OCI-LY7 (cell line): ENCODE data around the gene CEP20. TPM values are rescaled to one million over a fixed set of nuclear protein-coding genes. Genes with fewer than 3 reads are reported as not detected.
A peak's percentile ranks its signal among the peaks of the same experiment; 100 is the strongest.
"Not testable (repeated sequence)": the region's sequence is repeated elsewhere in the genome, so short reads cannot be mapped to it uniquely, and the experiment has no call there.

Experiments used
- BruUV-seq: library from RNA; stranded (reverse); fragments of 400-500 nt; replicated peaks from 2 replicates; lab custom pipeline; 2021; lab: Mats Ljungman, UMichigan
- CTCF ChIA-PET: fragments of 300-600 bp; sonication (Branson Sonifier 250); formaldehyde crosslinking; loops from one replicate; lab custom pipeline; 2022; ENCODE audit warnings: antibody characterized with exemption; ENCODE audit not compliant: unreplicated experiment; lab: Charles Lee
- POLR2A ChIA-PET: fragments of 300-600 bp; sonication (Branson Sonifier 250); formaldehyde crosslinking; loops from one replicate; lab custom pipeline; 2022; ENCODE audit warnings: antibody characterized with exemption; lab: Charles Lee
- DNase-seq: peaks from one replicate; pipeline ENCODE4 v3.0.0-alpha.2; 2015; ENCODE audit warnings: low spot score
- H2AFZ ChIP-seq: fragments of 200-600 bp; sonication (generic), shearing (Covaris generic); 2 replicates; pipeline ENCODE4 v1.6.1; 2014; ENCODE audit warnings: mild to moderate bottlenecking, antibody characterized with exemption, low read length, moderate library complexity
- H3K27ac ChIP-seq: fragments of 200-600 bp; sonication (generic); 2 replicates; pipeline ENCODE4 v1.5.1; 2014; ENCODE audit warnings: mixed run types, low read depth, mild to moderate bottlenecking, moderate library complexity, low read length, inconsistent platforms; ENCODE audit not compliant: poor library complexity, severe bottlenecking
- H3K36me3 ChIP-seq: fragments of 200-600 bp; sonication (generic); 2 replicates; pipeline ENCODE4 v1.6.1; 2014; ENCODE audit warnings: mild to moderate bottlenecking, antibody characterized with exemption, low read length, moderate library complexity, mixed read lengths; ENCODE audit not compliant: insufficient read depth
- H3K4me1 ChIP-seq: fragments of 200-600 bp; sonication (generic); 2 replicates; pipeline ENCODE4 v1.5.1; 2014; ENCODE audit warnings: mild to moderate bottlenecking, low read length; ENCODE audit not compliant: insufficient read depth, poor library complexity, severe bottlenecking
- H3K4me2 ChIP-seq: fragments of 200-600 bp; sonication (generic); 2 replicates; pipeline ENCODE4 v1.6.1; 2014; ENCODE audit warnings: mild to moderate bottlenecking, low read length
- H3K4me3 ChIP-seq: fragments of 200-600 bp; sonication (generic); 2 replicates; pipeline ENCODE4 v1.5.1; 2014; ENCODE audit warnings: mild to moderate bottlenecking, low read depth, low read length; ENCODE audit not compliant: poor library complexity, severe bottlenecking
- H3K79me2 ChIP-seq: fragments of 200-600 bp; sonication (generic); 2 replicates; pipeline ENCODE4 v1.6.1; 2016; ENCODE audit warnings: low read depth, mild to moderate bottlenecking, low read length, moderate library complexity, mixed read lengths; ENCODE audit not compliant: insufficient read depth
- H3K9me2 ChIP-seq: fragments of 200-600 bp; sonication (generic); 2 replicates; pipeline ENCODE4 v1.6.1; 2016; ENCODE audit warnings: mild to moderate bottlenecking, low read length, mixed read lengths; ENCODE audit not compliant: insufficient read depth
- H3K9me3 ChIP-seq: fragments of 200-600 bp; sonication (generic); 2 replicates; pipeline ENCODE4 v1.6.1; 2014; ENCODE audit warnings: mild to moderate bottlenecking, mixed run types, low read length, mixed read lengths
- H4K20me1 ChIP-seq: fragments of 200-600 bp; sonication (generic); 2 replicates; pipeline ENCODE4 v1.6.1; 2014; ENCODE audit warnings: mild to moderate bottlenecking, antibody characterized with exemption, low read length, moderate library complexity, mixed read lengths; ENCODE audit not compliant: insufficient read depth
- EZH2phosphoT487 ChIP-seq: fragments of 200-600 bp; sonication (generic); IDR thresholded peaks from 2 replicates; pipeline ENCODE4 v1.6.1; 2018; ENCODE audit warnings: low read depth, borderline replicate concordance, mild to moderate bottlenecking, mixed run types, antibody characterized with exemption, low read length, moderate library complexity, mixed read lengths
- intact Hi-C: fragments of 100-400 bp; cut with micrococcal nuclease; formaldehyde crosslinking; loops from one replicate; pipeline ENCODE4 v1.10.0; 2022; ENCODE audit not compliant: unreplicated experiment
- total RNA-seq, 2 experiments: library from RNA; depleted of rRNA in 1 of 2; stranded (reverse); fragments of >200 nt in 1 of 2; shearing (Covaris generic) in 1 of 2; gene quantifications; 2 replicates each; pipeline ENCODE4 v1.2.3, GENCODE V29; 2014 to 2022
- TF ChIP-seq, protein P1 (sequence below): fragments of 200-600 bp; sonication (generic); conservative IDR thresholded peaks from 2 replicates; pipeline ENCODE4 v1.5.1; 2014; ENCODE audit warnings: mild to moderate bottlenecking, antibody characterized with exemption, low read length, moderate library complexity, mixed read lengths

The CEP20 gene
- total RNA-seq, 2 experiments from 2014 or later, result 36.6 to 62.8 TPM

DNA sequence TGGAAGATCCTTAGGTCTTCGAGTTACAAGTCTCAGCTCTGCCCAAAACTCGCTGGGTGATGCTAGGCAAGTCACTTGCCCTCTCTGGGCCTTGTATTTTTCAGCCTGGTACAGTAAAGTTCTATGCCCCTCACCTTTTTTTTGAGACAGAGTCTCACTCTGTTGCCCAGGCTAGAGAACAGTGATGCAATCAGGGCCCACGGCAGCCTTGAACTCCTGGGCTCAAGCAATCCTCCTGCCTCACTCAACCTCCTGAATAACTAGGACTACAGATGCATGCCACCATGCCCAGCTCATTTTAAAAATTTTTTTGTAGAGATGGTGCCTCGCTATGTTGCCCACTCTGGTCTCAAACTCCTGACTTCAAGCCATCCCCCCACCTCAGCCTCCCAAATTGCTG lies 35.4 kb downstream of the CEP20 start:
- Histone ChIP-seq H4K20me1 (no peaks in the 10 kb centered on the region), H2AFZ (no peak overlapping the region), H3K36me3 (no peaks in the 10 kb centered on the region), H3K9me2 (no peaks in the 10 kb centered on the region), H3K4me1 (peaks cover 67% of the 10 kb centered on the region), H3K4me3 (peak overlapping the region; percentile 11), H3K79me2 (peaks cover 14% of the 10 kb centered on the region), H3K9me3 (no peaks in the 10 kb centered on the region), H3K27ac (no peak overlapping the region), H3K4me2 (peak overlapping the region; percentile 96)
- ChIA-PET POLR2A (interaction anchor here (0.7 to 1.5 kb wide), 2 partner anchors 28 to 36 kb away, joined by 5 to 6 read pairs; partner anchors contain the start of gene CEP20), CTCF (no interaction called here)
- no TSS peak for BruUV-seq
- TF ChIP-seq EZH2phosphoT487, result no peak
- TF ChIP-seq, protein P1, sequence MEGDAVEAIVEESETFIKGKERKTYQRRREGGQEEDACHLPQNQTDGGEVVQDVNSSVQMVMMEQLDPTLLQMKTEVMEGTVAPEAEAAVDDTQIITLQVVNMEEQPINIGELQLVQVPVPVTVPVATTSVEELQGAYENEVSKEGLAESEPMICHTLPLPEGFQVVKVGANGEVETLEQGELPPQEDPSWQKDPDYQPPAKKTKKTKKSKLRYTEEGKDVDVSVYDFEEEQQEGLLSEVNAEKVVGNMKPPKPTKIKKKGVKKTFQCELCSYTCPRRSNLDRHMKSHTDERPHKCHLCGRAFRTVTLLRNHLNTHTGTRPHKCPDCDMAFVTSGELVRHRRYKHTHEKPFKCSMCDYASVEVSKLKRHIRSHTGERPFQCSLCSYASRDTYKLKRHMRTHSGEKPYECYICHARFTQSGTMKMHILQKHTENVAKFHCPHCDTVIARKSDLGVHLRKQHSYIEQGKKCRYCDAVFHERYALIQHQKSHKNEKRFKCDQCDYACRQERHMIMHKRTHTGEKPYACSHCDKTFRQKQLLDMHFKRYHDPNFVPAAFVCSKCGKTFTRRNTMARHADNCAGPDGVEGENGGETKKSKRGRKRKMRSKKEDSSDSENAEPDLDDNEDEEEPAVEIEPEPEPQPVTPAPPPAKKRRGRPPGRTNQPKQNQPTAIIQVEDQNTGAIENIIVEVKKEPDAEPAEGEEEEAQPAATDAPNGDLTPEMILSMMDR, result no peak
- DNase-seq, result no peak
- intact Hi-C loops, result no loop called here

DNA sequence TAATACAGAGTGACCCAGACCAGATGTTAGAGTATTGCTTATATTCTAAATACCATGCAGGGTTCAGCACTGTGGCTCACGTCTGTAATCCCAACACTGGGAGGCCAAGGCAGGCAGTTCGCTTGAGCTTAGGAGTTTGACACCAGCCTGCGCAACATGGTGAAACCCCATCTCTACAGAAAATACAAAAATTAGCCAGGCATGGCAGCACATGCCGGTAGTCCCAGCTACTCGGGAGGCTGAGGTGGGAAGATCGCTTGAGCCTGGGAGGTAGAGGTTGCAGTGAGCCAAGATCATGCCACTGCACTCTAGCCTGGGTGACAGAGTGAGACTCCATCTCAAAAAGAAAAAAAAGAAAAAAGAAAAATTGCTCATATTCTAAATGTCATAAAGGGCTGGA lies 37.8 kb downstream of the CEP20 start:
- H3K9me3 ChIP-seq, DNase-seq, CTCF ChIA-PET, H3K36me3 ChIP-seq, H3K4me2 ChIP-seq, H3K4me3 ChIP-seq, H2AFZ ChIP-seq, H3K27ac ChIP-seq, H3K9me2 ChIP-seq, BruUV-seq, H4K20me1 ChIP-seq, intact Hi-C loops: not testable (repeated sequence)
- Histone ChIP-seq H3K4me1 (peaks cover 43% of the 10 kb centered on the region), H3K79me2 (peaks cover 14% of the 10 kb centered on the region)
- POLR2A ChIA-PET, result interaction anchor here (0.6 kb wide), 1 partner anchor 255 kb away, joined by 4 read pairs; no protein-coding TSS in a partner anchor

DNA sequence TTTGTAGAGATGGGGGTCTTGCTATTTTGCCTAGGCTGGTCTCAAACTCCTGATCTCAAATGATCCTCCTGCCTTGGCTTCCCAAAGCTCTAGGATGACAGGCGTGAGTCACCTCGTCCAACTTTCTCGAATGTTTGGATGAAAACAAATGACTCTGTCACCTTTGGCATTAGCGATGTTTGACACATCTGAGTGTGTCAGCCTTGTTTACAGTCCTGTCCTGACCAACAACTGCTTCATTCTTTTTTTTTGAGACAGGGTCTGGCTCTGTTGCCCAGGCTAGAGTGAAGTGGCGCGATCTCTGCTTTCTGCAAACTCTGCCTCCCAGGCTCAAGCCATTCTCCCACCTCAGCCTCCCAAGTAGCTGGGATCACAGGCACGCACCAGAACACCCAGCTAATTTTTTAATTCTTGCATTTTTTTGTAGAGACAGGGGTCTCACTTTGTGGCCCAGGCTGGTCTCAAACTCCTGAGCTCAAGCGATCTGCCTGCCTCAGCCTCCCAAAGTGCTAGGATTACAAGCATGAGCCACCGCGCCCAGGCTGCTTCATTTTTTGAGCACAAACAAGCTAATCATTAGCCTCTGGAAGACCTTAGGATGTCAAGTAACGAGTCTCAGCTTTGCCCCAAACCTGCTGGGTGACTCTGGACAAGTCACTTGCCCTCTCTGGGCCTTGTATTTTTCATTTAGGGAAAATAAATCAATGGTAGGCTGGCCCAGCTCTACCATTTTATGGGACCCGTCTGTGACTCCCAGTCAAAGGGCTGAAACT lies 39.0 kb downstream of the CEP20 start:
- Histone ChIP-seq H3K9me2 (no peaks in the 10 kb centered on the region), H3K79me2 (peaks cover 7% of the 10 kb centered on the region), H2AFZ (no peak overlapping the region), H3K4me3 (no peak overlapping the region), H3K36me3 (no peaks in the 10 kb centered on the region), H3K4me2 (no peak overlapping the region), H3K4me1 (peaks cover 38% of the 10 kb centered on the region), H3K27ac (no peak overlapping the region), H4K20me1 (no peaks in the 10 kb centered on the region), H3K9me3 (no peaks in the 10 kb centered on the region)
- ChIA-PET CTCF (no interaction called here), POLR2A (no interaction called here)
- BruUV-seq, result no TSS peak
- TF ChIP-seq, protein P1, result no peak
- TF ChIP-seq EZH2phosphoT487, result no peak
- no peak for DNase-seq
- intact Hi-C loops, result no loop called here
